HG02759 (cell line): ENCODE data around the gene MON2.
"Not testable (repeated sequence)": the region's sequence is repeated elsewhere in the genome, so short reads cannot be mapped to it uniquely, and the experiment has no call there.

Experiments used
- ATAC-seq: cut with Tn5 transposase; IDR thresholded peaks from one replicate; pipeline ENCODE4 v1.9.1; 2021; ENCODE audit warnings: mild to moderate bottlenecking, moderate library complexity; ENCODE audit not compliant: unreplicated experiment

The MON2 gene

GRCh38 chr12:62472472-62472871, 5.8 kb downstream of the MON2 start:
- no peak for ATAC-seq

DNA sequence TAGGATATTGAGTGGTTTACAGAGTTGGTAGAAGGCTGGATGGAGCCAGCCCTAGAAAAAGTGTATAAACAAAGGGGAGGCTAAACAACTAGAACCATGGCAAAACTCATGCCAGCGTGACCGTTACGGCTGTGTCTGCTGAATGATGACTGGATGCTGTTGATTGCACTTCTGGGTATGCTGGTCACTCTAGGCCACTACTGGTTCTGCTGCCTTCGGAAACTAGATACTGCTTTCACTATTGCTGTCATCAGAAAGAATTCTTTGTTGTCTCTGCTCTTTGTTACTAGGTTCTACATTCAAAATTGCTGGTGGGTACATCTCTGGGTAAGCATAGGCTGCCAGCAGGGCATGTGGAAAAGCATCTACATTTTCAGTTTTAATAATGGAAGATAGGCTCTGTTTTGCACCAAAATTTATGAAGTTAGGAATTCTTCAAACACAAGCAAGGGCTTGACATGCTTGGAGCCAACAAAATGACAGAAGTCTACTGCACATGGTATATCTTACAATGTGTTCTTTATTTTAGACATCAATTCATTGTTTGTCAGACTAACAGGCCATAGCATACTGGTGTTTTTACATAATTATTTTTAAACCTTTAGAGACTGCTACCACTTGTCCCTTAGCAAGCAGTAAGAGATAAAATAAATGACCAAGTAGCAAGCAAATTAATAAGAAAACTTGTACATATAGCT, 15.4 kb downstream of the MON2 start:
- ATAC-seq = no peak

- ATAC-seq = no peak
These were observed 16.1 kb downstream of the MON2 start for GRCh38 chr12:62482769-62483168.

- ATAC-seq = no peak
These were observed 17.6 kb downstream of the MON2 start for GRCh38 chr12:62484233-62484632.

- no peak for ATAC-seq
These were observed 39.2 kb downstream of the MON2 start for GRCh38 chr12:62505786-62506185.

- ATAC-seq = no peak
These were observed 46.3 kb downstream of the MON2 start for GRCh38 chr12:62512901-62513300.

- ATAC-seq = not testable (repeated sequence)
These were observed 47.5 kb downstream of the MON2 start for GRCh38 chr12:62514080-62514479.

GRCh38 chr12:62516927-62517326, 50.3 kb downstream of the MON2 start:
- no peak for ATAC-seq

DNA sequence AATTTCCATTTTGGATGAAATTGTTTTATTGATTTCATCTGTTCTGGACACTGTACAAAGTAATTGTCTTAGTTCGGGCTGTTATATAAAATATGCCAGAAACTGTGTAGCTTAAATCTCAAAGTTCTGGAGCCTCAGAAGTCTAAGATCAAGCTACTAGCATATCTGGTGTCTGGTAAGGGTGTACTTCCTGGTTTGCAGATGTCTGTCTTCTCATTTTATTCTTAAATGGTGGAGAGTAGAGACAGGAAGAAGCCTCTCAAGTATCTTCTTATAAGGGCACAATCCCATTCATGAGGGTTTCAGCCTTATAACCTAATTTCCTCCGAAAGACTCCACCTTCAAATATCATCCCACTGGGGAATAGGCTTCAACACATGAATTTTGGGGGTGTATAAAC, 51.3 kb downstream of the MON2 start:
- ATAC-seq = no peak

DNA sequence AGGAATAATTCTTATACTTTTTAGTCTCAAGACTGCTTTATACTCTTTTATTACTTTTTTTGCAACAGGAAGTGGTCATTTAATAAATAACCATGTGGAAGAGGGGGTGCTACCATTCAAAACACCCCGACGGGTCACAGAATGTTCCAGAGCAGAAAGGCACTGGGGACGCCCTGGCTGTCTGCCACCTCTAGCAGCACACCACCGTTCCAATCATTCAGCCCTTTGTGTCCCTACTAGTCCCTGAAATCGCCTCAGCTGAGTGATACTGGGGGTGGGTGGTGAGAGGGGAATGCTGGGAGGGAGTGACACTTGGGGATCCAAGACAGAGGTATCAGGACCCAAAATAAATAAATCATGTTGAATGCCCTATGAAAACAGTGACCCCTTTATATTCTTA, 52.4 kb downstream of the MON2 start:
- no peak for ATAC-seq

DNA sequence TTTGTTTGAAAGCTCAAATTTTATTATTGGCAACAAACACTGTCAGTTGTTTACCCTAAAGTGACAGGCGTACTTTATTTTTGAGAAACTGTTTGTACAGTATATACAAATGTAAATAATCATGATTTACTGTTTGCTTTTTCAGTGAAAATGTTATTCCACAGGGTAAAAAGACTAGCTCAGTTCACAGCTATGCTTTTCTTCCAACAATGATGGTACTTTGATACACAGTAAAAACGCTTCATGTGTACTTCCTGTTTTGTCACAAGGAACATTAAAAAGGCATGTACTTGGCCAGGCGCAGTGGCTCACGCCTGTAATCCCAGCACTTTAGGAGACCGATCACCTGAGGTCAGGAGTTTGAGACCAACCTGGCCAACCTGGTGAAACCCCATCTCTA, 53.7 kb downstream of the MON2 start:
- no peak for ATAC-seq

DNA sequence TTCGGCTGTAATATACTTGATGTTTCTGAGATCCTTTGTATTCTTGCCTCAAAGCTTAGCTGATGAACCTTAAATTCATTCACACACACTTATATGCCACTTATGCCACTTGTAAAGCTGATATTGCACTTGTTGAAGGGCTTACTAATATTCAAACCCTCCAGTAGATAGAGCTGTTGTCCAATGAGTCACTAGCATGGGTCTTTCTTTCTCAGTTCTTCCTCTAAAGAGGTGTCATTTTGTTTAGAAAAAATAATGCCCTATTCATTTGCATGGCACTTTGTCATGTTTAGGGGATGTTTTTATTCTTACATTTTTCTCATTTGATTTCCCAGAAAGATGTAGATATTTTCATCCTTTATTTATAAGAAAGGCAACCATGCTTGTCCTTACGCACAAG, 56.4 kb downstream of the MON2 start:
- ATAC-seq = peak; percentile 56

- peak; percentile 12 for ATAC-seq
These were observed 57.0 kb downstream of the MON2 start for GRCh38 chr12:62523619-62524018.

DNA sequence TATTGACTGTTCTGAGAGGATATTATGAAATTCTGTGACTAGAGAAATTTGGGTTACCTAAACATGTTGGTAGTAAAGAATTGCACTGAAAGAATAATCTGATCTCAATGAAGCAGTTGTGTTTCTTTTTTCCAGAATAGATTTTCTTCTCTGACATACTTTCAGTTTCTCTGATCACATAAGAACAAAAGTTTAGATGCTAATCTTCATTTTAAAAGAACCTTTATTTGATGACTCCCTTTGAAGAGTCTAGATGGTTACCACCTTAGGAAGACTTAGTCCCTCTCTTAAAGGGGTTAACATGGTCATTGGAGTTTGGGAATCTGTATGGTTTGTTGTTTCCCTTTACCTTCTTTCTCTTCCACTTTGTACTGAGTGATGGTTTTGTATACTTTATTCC, 58.6 kb downstream of the MON2 start:
- no peak for ATAC-seq

DNA sequence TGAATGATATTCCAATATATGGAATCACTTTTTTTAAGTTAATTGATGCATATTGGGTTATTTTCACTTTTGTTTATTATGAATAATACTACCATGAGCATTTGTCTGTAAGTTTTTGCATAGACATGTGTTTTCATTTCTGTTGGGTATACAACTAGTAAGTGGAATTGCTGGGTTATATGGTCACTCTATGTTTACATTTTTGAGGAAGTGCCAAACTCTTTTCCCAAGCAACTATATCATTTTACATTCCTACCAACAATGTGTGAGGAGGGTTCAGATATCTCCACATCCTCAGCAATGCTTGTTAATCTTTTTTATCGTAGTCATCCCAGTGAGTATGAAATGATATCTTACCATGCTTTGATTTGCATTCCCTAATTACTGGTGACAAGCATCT, 64.0 kb downstream of the MON2 start:
- ATAC-seq = no peak

DNA sequence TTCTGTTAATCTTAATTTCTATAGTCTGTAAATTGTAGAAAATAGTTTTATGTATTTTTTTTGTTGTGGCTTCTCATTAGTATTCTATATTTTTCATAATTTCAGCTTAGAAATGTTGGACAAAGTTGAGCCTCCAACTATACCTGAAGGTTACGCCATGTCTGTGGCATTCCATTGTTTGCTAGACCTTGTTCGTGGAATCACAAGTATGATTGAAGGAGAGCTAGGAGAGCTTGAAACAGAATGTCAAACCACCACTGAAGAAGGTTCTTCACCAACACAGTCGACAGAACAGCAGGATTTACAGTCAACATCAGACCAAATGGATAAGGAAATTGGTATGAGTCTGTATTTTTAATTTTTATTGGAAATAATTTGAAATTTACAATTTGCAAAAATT, 65.7 kb downstream of the MON2 start:
- ATAC-seq = no peak

DNA sequence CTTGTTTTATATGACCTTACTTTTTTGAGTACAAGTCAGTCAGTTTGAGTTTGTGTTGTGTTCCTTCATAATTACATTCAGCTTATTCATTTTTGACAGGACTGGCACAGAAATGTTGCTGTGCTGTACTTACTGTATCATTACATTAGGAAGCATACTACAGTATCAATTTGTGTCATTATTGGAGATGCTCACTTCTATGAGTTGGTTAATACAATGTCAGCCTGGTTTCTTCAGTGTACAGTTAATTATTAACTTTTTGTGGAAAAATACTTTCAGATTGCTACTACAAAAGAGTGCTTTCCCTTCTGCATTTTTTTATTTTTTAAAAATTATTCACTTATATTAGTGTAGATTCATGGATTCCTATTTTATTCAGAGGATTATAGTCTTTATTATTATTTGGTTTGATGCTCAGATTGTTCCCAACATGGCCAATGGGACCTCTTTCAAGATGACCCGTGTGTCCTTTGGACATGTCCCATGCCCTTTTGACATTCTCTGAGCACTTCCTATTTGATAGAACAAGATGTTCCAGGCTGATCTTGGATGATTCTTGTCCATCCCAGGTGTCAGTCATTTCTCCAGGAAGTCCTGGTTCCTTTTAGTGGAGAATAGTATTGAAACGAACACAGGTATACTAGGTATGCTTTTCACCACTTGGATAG, 66.6 kb downstream of the MON2 start:
- no peak for ATAC-seq

DNA sequence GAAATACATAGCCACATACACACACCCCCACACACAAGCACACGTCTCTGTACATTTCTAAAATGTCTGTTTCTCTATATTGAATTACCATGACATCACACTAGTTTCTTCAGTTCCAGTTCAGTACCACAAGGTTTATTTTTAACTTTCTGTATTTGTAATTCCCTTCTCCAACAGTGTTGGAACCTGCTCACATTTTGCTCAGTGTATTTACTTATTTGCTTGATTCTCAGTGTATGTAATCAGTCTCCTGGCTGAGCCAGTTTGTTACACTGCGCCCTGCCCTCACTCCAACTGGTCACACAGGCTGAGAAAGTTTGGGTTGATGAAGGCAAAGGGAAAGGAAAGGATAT, 67.1 kb downstream of the MON2 start:
- no peak for ATAC-seq

GRCh38 chr12:62536546-62536945, 69.9 kb downstream of the MON2 start:
- ATAC-seq = no peak

DNA sequence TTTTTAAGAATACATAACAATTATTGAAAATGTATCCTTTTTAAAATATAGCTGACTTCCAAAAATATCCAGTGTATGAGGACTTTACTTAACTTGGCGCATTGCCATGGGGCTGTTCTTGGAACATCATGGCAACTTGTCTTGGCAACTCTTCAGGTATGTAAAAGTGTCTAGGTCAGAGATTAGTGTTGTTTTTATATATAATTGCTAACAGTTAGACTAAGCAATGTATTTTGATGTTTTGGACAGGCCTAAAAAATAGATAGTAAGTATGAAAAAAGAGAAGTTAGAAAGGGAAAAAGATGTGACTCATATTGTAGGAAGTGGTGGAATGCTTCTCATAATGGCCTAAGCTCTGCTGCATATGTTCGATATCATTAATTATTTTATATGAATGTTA, 70.9 kb downstream of the MON2 start:
- no peak for ATAC-seq

DNA sequence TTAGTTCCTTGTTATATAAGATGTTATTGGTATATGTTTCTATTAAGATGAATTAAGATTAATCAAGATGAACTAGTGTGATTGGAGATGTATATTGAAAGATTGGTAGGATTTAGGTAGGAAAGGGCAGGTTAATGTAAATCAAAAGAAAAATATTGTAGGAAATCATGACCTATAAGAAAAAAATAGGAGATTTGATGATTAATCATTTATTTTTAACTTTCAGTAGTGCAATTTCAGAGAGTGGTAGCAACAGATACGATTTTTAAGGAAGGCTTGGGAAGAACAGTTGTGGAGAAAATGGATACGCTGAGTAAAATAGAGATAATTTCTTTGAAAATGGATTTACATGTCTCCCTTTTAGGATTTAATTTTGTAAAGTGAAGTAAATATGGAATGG, 73.7 kb downstream of the MON2 start:
- no peak for ATAC-seq

DNA sequence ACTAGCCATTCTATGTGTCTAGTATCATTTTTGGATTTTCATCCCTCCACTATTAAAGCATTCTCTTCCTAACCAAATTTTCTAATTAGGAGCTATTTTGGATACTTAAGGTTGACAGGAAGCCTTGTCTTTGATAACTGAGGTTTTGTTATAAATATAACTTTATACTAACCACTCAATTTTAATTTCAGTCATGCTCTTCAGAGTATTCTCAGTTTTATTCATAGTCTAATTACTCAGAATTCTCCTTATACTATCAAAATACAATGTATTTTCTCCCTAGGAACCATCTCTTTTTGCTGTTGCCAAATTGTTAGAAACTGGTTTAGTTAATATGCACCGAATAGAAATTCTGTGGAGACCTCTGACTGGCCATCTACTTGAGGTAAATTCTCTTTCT, 76.2 kb downstream of the MON2 start:
- ATAC-seq = no peak

DNA sequence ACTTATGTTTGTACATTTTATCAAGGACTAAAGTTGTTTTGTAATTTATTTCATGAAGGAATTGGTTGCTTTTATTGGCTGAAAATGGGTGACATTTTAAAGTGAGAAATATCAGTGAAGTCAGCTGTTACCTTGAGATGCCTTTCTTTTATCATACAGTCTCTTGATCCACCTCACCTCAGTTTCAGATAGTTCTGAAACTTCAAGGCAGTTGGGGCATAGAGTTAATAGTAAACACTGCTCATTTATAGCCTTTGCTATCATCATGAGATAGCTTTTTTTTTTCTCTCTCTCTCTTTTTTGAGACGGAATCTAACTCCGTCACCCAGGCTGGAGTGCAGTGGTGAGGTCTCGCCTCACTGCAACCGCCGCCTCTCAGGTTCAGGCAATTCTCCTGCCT, 76.7 kb downstream of the MON2 start:
- no peak for ATAC-seq
